ENCODE measurements around the gene ACVR1C. TPM values are rescaled to one million over a fixed set of nuclear protein-coding genes. Genes with fewer than 3 reads are reported as not detected.

The ACVR1C gene
- polyA plus RNA-seq (2013, experiment 1 of 4), result 0.28 TPM
- polyA plus RNA-seq (2013, experiment 2 of 4), result 0.32 TPM
- 0.16 TPM for polyA plus RNA-seq (2013, experiment 3 of 4)
- 0.28 TPM for polyA plus RNA-seq (2013, experiment 4 of 4)

DNA sequence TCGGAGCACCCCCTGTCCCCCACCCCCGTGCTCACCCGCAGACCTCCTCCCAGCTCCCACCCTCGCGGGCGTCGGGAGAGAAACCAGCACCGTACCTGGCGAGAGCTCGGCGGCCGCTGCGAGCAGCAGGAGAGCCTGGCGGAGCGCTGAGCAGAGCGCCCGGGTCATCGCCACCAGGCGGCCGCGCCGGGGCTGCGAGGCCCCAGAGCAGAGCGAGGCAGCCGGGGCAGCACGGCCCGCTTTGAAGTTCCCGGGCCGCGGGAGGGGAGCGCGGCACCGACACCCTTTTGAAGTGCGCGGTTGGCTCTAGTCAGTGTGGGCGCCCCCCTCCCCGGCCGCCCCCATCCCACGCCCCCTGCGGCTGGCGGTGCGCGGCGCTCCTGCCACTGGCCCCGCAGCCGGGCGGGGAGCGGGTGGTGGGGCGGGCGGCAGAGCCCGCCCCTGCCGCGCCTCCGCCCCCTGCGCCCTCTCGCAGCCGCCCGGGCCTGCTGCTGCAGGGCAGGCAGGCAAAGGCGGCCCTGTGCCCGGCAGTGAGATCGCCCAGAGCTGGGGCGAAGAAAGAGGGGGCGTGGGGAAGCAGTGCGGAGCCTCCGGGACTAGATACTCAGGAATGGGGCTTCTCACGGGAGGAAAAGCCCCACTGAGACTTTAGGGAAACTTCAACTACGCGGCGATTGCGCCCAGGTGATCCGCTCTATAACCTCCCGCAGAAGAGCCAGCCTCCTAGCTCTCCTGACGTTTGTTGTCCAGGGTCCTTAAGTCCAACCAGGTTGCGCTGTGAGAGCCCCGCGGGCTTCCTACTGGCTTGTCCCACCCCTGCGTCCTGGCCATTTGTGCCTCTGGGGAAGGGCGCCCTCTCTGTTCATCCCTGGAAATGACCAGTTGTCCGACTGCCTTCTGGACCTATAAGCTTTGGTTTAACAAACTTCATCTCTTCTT lies at the start of gene ACVR1C:
ACVR1C (minus strand) TSS at position 388 of the 939 bp plus-strand sequence; CDS start at position 168, 220 bp downstream.
- Histone ChIP-seq H3K36me3 (ENCODE audit: control insufficient read depth, insufficient read depth, low read length) (no peaks in the 10 kb centered on the region), H3K4me1 (ENCODE audit: control insufficient read depth, insufficient read depth, low read length) (peaks cover 4% of the 10 kb centered on the region), H3K27me3 (ENCODE audit: control insufficient read depth, insufficient read depth, low read length, poor library complexity, severe bottlenecking) (peaks cover 46% of the 10 kb centered on the region), H3K4me3 (ENCODE audit: insufficient read depth, low read depth, low read length) (peak within 1 kb of the TSS; percentile 59), H3K9me3 (ENCODE audit: control insufficient read depth, low read length) (no peaks in the 10 kb centered on the region), H3K27ac (ENCODE audit: insufficient read depth, low read depth, low read length, poor library complexity, severe bottlenecking) (no peak within 1 kb of the TSS)
- 0 to 1% methylated on average over 76 to 79 of the region's 79 CpGs for WGBS, 2 experiments

DNA sequence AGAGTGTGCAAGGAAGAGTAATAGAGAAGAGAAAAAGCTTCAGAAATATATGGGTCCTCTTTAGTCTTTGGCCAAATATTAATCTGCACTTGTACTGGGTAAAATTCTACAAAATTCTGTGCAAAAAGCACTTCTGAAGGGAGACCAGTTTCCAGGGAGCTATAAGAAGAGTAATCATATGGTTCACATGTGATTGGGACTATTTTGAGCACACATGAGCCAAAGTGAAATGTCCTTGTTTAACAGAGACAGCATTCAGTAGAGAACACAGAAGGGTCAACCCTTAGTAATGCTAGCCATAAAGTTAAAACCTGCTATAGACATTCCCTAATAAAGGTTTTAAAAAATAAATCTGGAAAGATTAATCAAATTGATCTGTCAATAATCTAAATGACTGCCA lies 49.3 kb upstream of the ACVR1C start:
- Histone ChIP-seq H3K27me3 (ENCODE audit: control insufficient read depth, insufficient read depth, low read length, poor library complexity, severe bottlenecking) (peaks cover 14% of the 10 kb centered on the region), H3K36me3 (ENCODE audit: control insufficient read depth, insufficient read depth, low read length) (no peaks in the 10 kb centered on the region), H3K27ac (ENCODE audit: insufficient read depth, low read depth, low read length, poor library complexity, severe bottlenecking) (no peak overlapping the region), H3K4me1 (ENCODE audit: control insufficient read depth, insufficient read depth, low read length) (no peaks in the 10 kb centered on the region), H3K9me3 (ENCODE audit: control insufficient read depth, low read length) (no peaks in the 10 kb centered on the region), H3K4me3 (ENCODE audit: insufficient read depth, low read depth, low read length) (no peak overlapping the region)

DNA sequence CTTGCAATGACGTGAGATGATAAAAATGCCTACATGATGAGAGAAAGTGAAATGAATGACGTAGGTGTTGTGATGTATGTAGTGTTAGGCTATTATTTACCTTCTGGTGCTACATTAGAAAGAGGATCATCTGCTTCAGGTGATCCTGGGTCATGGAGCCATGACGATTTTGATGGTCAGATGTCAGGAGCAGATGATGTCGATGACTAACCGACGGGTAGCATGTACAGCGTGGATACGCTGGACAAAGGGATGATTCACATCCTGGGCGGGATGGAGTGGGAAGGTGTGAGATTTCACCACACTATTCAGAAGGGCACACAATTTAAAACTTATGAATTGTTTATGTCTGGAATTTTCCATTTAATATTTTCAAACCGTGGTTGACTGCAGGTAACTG lies 43.5 kb upstream of the ACVR1C start:
- Histone ChIP-seq H3K27ac (ENCODE audit: insufficient read depth, low read depth, low read length, poor library complexity, severe bottlenecking) (no peak overlapping the region), H3K4me3 (ENCODE audit: insufficient read depth, low read depth, low read length) (no peak overlapping the region), H3K9me3 (ENCODE audit: control insufficient read depth, low read length) (no peaks in the 10 kb centered on the region), H3K27me3 (ENCODE audit: control insufficient read depth, insufficient read depth, low read length, poor library complexity, severe bottlenecking) (no peaks in the 10 kb centered on the region), H3K4me1 (ENCODE audit: control insufficient read depth, insufficient read depth, low read length) (no peaks in the 10 kb centered on the region), H3K36me3 (ENCODE audit: control insufficient read depth, insufficient read depth, low read length) (no peaks in the 10 kb centered on the region)
- WGBS, 2 experiments, result 96 to 97% methylated on average over 10 of the region's 10 CpGs

DNA sequence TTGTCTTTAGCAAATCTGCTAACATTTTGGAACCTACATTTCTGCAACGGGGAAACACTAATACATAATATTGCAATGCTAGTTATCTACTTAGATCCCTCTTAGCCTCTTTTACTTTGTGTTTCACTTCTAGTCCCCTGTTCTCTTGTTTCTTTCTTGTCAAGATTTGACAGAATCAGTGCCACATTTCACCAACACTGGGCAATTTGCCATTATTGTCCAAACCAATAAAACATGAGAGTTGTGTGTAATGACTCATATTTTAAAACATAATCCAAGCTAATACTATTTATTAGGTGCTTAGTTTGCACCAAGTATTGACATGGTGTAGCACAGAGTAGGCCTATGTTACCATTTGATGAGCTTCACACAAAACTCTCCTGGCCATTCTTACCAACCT lies 33.7 kb upstream of the ACVR1C start:
- WGBS, 2 experiments, result 93 to 100% methylated on average over 1 of the region's 1 CpG
- H3K4me3 ChIP-seq (ENCODE audit: insufficient read depth, low read depth, low read length), result no peak overlapping the region
- no peaks in the 10 kb centered on the region for H3K9me3 ChIP-seq (ENCODE audit: control insufficient read depth, low read length)
- H3K4me1 ChIP-seq (ENCODE audit: control insufficient read depth, insufficient read depth, low read length), result no peaks in the 10 kb centered on the region
- H3K27me3 ChIP-seq (ENCODE audit: control insufficient read depth, insufficient read depth, low read length, poor library complexity, severe bottlenecking), result no peaks in the 10 kb centered on the region
- H3K36me3 ChIP-seq (ENCODE audit: control insufficient read depth, insufficient read depth, low read length), result no peaks in the 10 kb centered on the region
- no peak overlapping the region for H3K27ac ChIP-seq (ENCODE audit: insufficient read depth, low read depth, low read length, poor library complexity, severe bottlenecking)

DNA sequence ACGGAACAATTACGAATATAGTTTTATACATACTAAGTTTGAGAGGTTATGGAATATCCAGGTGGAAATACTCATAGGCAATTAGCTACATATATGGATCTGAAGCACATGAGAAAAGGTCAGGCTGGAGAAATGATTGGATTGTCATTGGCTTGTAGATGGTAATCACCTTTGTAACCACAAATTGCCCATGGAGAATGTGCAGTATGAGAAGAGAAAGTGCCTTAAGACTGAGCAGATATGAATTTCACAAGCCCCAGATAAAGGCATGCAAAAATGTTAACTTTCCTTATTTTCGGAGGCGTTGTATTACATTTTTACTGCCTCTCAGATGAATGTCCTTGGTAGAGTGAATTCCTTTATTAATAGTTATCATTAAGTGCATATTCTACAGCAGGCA lies 33.1 kb upstream of the ACVR1C start:
- no peaks in the 10 kb centered on the region for H3K27me3 ChIP-seq (ENCODE audit: control insufficient read depth, insufficient read depth, low read length, poor library complexity, severe bottlenecking)
- 53 to 64% methylated on average over 3 to 4 of the region's 4 CpGs for WGBS, 2 experiments
- H3K36me3 ChIP-seq (ENCODE audit: control insufficient read depth, insufficient read depth, low read length), result no peaks in the 10 kb centered on the region
- no peaks in the 10 kb centered on the region for H3K9me3 ChIP-seq (ENCODE audit: control insufficient read depth, low read length)
- H3K4me3 ChIP-seq (ENCODE audit: insufficient read depth, low read depth, low read length), result no peak overlapping the region
- H3K27ac ChIP-seq (ENCODE audit: insufficient read depth, low read depth, low read length, poor library complexity, severe bottlenecking), result no peak overlapping the region
- no peaks in the 10 kb centered on the region for H3K4me1 ChIP-seq (ENCODE audit: control insufficient read depth, insufficient read depth, low read length)

DNA sequence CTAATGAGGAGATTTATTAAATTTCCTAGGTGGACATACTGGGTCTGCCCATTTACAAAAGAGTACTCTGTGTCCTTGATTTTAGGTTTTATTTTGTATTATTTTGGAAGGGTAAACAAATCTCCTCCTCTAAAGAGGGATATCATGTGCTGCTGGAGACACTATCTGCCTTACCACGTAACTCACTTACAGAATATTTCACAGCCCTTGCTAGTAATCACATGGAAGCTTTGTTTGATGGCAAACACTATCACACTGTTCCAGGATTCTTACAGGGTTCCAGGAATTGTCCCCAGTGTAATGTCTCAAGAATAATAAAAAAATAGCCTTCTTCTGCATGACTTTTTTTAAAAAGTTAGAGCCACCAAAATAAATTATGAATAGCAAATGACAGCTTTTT lies 29.2 kb upstream of the ACVR1C start:
- no peaks in the 10 kb centered on the region for H3K27me3 ChIP-seq (ENCODE audit: control insufficient read depth, insufficient read depth, low read length, poor library complexity, severe bottlenecking)
- H3K4me3 ChIP-seq (ENCODE audit: insufficient read depth, low read depth, low read length), result no peak overlapping the region
- H3K36me3 ChIP-seq (ENCODE audit: control insufficient read depth, insufficient read depth, low read length), result no peaks in the 10 kb centered on the region
- WGBS, 2 experiments, result 91 to 100% methylated on average over 1 of the region's 1 CpG
- no peaks in the 10 kb centered on the region for H3K9me3 ChIP-seq (ENCODE audit: control insufficient read depth, low read length)
- no peak overlapping the region for H3K27ac ChIP-seq (ENCODE audit: insufficient read depth, low read depth, low read length, poor library complexity, severe bottlenecking)
- no peaks in the 10 kb centered on the region for H3K4me1 ChIP-seq (ENCODE audit: control insufficient read depth, insufficient read depth, low read length)

DNA sequence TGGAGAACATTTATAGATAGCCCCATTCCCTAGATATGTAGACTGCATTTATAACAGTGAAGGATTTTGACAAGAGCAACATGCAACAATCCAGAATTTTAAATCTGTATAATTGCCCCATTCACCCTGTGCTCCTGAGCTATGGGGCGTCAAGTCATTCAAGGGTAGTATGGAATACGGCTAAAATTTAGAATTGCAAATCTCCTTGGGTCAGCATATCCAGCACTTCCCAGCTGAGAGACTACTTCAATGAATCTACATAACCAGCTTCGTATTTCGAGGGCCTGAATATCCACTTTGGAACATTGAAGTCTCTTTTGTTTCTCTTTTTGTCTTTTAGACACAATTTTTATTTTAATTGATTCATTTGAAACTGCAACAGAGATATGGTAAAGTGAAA lies 28.4 kb upstream of the ACVR1C start:
- WGBS, 2 experiments, result 77 to 83% methylated on average over 4 of the region's 4 CpGs
- H3K9me3 ChIP-seq (ENCODE audit: control insufficient read depth, low read length), result no peaks in the 10 kb centered on the region
- H3K27me3 ChIP-seq (ENCODE audit: control insufficient read depth, insufficient read depth, low read length, poor library complexity, severe bottlenecking), result no peaks in the 10 kb centered on the region
- H3K4me3 ChIP-seq (ENCODE audit: insufficient read depth, low read depth, low read length), result no peak overlapping the region
- H3K36me3 ChIP-seq (ENCODE audit: control insufficient read depth, insufficient read depth, low read length), result no peaks in the 10 kb centered on the region
- no peak overlapping the region for H3K27ac ChIP-seq (ENCODE audit: insufficient read depth, low read depth, low read length, poor library complexity, severe bottlenecking)
- H3K4me1 ChIP-seq (ENCODE audit: control insufficient read depth, insufficient read depth, low read length), result no peaks in the 10 kb centered on the region

DNA sequence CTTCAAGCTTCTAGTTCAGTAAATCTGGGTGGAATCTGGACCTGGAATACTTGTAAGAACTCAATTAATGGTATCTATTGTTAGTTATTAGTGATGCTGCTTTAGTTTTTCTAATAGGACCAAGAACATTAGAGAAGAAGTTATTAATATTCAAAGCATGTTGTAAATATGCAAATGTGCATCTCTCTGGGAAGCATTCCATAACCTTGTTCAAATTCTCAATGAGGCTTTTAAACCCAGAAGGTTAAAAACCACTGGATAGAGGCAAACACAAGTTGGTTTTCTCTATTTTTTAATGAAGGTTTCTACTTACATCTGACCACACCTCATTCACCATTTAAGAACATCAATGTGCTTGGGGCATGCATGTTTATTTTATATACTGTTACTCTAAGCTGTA lies 16.1 kb upstream of the ACVR1C start:
- Histone ChIP-seq H3K4me3 (ENCODE audit: insufficient read depth, low read depth, low read length) (no peak overlapping the region), H3K4me1 (ENCODE audit: control insufficient read depth, insufficient read depth, low read length) (no peaks in the 10 kb centered on the region), H3K27me3 (ENCODE audit: control insufficient read depth, insufficient read depth, low read length, poor library complexity, severe bottlenecking) (no peaks in the 10 kb centered on the region), H3K9me3 (ENCODE audit: control insufficient read depth, low read length) (no peaks in the 10 kb centered on the region), H3K27ac (ENCODE audit: insufficient read depth, low read depth, low read length, poor library complexity, severe bottlenecking) (no peak overlapping the region), H3K36me3 (ENCODE audit: control insufficient read depth, insufficient read depth, low read length) (no peaks in the 10 kb centered on the region)

DNA sequence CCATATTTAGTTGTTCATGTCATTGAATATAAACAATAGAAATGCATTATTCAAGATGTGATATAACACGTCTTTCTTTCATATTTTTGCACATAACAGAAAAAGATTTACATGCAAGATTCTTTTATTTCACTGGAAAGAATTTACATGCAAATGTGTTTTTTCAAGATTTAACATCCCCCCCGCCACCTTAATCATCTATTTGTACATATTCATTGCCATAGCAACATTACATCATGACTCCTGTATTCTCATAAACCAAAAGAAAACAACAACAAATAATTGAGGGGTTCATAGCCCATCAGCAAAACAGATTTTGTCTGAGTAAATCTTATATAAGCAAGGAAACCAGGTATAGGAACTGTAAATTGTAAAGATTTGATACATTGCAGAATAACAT lies 3.2 kb upstream of the ACVR1C start:
- WGBS, 2 experiments, result 84 to 88% methylated on average over 2 of the region's 2 CpGs
- peaks cover 17% of the 10 kb centered on the region for H3K27me3 ChIP-seq (ENCODE audit: control insufficient read depth, insufficient read depth, low read length, poor library complexity, severe bottlenecking)
- no peaks in the 10 kb centered on the region for H3K9me3 ChIP-seq (ENCODE audit: control insufficient read depth, low read length)
- H3K4me3 ChIP-seq (ENCODE audit: insufficient read depth, low read depth, low read length), result no peak overlapping the region
- peaks cover 4% of the 10 kb centered on the region for H3K4me1 ChIP-seq (ENCODE audit: control insufficient read depth, insufficient read depth, low read length)
- H3K27ac ChIP-seq (ENCODE audit: insufficient read depth, low read depth, low read length, poor library complexity, severe bottlenecking), result no peak overlapping the region
- H3K36me3 ChIP-seq (ENCODE audit: control insufficient read depth, insufficient read depth, low read length), result no peaks in the 10 kb centered on the region

DNA sequence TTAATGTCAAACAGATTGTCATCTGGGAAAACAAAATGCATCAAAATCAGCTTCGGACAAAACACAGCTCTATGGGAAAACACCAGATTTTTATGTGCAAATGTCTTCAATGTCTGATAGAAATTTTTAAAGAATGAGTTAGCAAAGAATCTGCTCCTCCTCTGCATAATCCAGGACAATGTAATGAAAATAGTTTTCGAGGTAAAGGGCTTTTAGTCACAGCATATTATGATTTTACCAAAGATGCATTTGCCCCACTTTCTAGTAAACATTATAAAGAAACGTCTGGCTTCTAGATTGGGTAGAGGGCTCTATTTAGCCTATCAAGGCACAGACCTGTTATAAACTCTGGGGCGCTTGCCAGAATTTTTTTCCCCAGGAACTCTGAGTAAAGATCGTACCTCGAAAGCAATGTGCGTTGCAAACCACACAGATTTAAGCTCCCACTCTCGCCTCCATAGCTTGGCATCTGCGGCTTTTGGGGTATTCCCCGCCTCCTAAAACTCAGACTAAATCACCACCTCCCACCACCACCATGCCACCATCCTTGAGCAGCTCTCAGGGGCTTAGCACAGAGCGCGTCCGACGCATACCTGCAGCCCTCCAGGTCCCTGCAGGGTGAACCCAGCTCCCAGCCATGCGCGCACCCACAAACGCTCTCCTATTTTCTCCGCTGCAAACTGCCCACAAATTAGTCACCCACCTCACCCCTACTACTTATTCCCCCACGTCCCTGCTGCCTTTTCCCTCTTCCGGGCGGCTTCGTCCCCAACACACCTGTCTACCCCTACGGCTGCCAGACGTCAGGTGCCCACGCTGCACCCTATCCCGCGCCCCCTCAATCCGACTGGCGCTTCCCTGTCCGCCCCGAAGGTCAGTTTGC lies 829 bp downstream of the ACVR1C start:
- H3K27ac ChIP-seq (ENCODE audit: insufficient read depth, low read depth, low read length, poor library complexity, severe bottlenecking), result no peak overlapping the region
- WGBS, 2 experiments, result 8 to 13% methylated on average over 30 to 31 of the region's 31 CpGs

More for the DNA sequence above, 829 bp downstream of the ACVR1C start:
- Histone ChIP-seq H3K4me1 (ENCODE audit: control insufficient read depth, insufficient read depth, low read length) (peaks cover 4% of the 10 kb centered on the region), H3K27me3 (ENCODE audit: control insufficient read depth, insufficient read depth, low read length, poor library complexity, severe bottlenecking) (peaks cover 46% of the 10 kb centered on the region), H3K4me3 (ENCODE audit: insufficient read depth, low read depth, low read length) (peak overlapping the region; percentile 59), H3K9me3 (ENCODE audit: control insufficient read depth, low read length) (no peaks in the 10 kb centered on the region), H3K36me3 (ENCODE audit: control insufficient read depth, insufficient read depth, low read length) (no peaks in the 10 kb centered on the region)

Measured in ectodermal cell (in vitro differentiated cells).